ENCODE data around the gene NUDT8.

The NUDT8 gene

DNA sequence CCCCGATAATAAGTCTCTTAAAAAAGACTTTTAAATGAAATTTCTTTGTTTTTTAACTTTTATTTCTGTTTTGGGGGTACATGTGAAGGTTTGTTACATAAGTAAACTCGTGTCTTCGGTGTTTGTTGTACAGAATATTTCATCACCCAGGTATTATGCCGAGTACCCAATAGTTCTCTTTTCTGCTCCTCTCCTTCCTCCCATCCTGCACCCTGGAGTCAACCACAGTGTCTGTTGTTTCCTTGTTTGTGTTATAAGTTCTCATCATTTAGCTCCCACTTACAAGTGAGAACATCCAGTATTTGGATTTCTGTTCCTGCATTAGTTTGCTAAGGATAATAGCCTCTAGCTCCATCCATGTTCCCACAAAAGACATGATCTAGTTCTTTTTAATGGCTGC lies 47.7 kb downstream of the NUDT8 start:
- Histone ChIP-seq H3K36me3 (replicated peaks) (peaks cover 22% of the 10 kb centered on the region), H3K27ac (no peak overlapping the region), H3K27me3 (replicated peaks) (no peaks in the 10 kb centered on the region), H3K4me3 (ENCODE audit: low read depth, low read length) (no peak overlapping the region)
- in situ Hi-C loops (cut with HindIII; ENCODE audit: low pct_ligation_motif_present, low sequenced_read_pairs), result no loop called here
- no peak for DNase-seq
- TF ChIP-seq, protein P1, sequence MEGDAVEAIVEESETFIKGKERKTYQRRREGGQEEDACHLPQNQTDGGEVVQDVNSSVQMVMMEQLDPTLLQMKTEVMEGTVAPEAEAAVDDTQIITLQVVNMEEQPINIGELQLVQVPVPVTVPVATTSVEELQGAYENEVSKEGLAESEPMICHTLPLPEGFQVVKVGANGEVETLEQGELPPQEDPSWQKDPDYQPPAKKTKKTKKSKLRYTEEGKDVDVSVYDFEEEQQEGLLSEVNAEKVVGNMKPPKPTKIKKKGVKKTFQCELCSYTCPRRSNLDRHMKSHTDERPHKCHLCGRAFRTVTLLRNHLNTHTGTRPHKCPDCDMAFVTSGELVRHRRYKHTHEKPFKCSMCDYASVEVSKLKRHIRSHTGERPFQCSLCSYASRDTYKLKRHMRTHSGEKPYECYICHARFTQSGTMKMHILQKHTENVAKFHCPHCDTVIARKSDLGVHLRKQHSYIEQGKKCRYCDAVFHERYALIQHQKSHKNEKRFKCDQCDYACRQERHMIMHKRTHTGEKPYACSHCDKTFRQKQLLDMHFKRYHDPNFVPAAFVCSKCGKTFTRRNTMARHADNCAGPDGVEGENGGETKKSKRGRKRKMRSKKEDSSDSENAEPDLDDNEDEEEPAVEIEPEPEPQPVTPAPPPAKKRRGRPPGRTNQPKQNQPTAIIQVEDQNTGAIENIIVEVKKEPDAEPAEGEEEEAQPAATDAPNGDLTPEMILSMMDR (IDR thresholded peaks at IDR 0.05; ENCODE audit: low read depth, low read length, missing control alignments), result no peak

DNA sequence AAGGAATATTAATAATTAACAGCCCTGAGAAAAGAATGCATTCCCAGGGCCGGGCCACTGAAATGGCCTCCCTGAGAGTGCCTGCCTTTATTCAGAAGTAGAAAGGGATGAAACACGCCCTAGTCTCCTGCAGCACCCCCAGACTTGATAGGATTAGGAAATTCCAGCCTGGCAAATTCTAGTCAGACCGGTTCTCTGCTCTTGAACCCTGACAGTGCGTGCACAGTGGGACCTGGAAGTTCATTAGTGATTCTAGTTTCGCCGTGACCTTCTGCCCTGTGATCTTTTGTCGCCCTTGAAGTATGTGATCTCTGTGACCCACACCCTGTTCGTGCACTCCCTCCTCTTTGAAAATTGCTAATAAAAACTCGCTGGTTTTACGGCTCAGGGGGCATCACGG lies 48.3 kb downstream of the NUDT8 start:
- H3K36me3 ChIP-seq (replicated peaks), result peaks cover 18% of the 10 kb centered on the region
- DNase-seq, result no peak
- no peak overlapping the region for H3K27ac ChIP-seq
- TF ChIP-seq, protein P1 (IDR thresholded peaks at IDR 0.05; ENCODE audit: low read depth, low read length, missing control alignments), result no peak
- no peak overlapping the region for H3K4me3 ChIP-seq (ENCODE audit: low read depth, low read length)
- in situ Hi-C loops (cut with HindIII; ENCODE audit: low pct_ligation_motif_present, low sequenced_read_pairs), result no loop called here
- H3K27me3 ChIP-seq (replicated peaks), result no peaks in the 10 kb centered on the region

DNA sequence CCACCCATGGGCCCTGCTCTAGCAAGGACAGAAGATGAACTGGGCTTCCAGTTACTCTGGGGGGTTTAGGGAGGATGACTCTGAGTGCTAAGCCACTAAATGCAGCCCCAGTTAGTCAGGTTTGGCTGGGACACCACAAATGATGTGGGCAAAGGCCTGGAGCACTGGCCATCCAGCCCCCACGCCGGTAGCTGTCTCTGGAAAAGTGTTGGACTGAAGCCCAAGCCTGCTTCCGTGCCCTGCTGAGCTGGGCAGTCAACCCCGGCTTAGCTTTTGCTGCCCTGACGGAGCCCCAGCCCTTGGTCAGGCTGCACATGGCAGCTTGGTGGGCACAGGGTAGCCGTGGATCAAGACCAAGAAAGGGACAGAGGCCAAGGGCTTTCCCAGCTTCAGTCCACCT lies 51.8 kb downstream of the NUDT8 start:
- TF ChIP-seq, protein P1 (IDR thresholded peaks at IDR 0.05; ENCODE audit: low read depth, low read length, missing control alignments), result no peak
- Histone ChIP-seq H3K4me3 (ENCODE audit: low read depth, low read length) (no peak overlapping the region), H3K27me3 (replicated peaks) (no peaks in the 10 kb centered on the region), H3K36me3 (replicated peaks) (no peaks in the 10 kb centered on the region), H3K27ac (no peak overlapping the region)
- no peak for DNase-seq
- in situ Hi-C loops (cut with HindIII; ENCODE audit: low pct_ligation_motif_present, low sequenced_read_pairs), result no loop called here

All from brain microvascular endothelial cell (primary cell).